CD4-positive, alpha-beta T cell treated with Interleukin-1 beta for 1 hour (primary cell): ENCODE measurements around the gene RASA3.
"Not testable (repeated sequence)": the region's sequence is repeated elsewhere in the genome, so short reads cannot be mapped to it uniquely, and the experiment has no call there.

Experiments
- DNase-seq, 2 donors: peaks; one replicate each; pipeline ENCODE4 v3.0.0-alpha.2; 2020 to 2022

Gene RASA3, protein sequence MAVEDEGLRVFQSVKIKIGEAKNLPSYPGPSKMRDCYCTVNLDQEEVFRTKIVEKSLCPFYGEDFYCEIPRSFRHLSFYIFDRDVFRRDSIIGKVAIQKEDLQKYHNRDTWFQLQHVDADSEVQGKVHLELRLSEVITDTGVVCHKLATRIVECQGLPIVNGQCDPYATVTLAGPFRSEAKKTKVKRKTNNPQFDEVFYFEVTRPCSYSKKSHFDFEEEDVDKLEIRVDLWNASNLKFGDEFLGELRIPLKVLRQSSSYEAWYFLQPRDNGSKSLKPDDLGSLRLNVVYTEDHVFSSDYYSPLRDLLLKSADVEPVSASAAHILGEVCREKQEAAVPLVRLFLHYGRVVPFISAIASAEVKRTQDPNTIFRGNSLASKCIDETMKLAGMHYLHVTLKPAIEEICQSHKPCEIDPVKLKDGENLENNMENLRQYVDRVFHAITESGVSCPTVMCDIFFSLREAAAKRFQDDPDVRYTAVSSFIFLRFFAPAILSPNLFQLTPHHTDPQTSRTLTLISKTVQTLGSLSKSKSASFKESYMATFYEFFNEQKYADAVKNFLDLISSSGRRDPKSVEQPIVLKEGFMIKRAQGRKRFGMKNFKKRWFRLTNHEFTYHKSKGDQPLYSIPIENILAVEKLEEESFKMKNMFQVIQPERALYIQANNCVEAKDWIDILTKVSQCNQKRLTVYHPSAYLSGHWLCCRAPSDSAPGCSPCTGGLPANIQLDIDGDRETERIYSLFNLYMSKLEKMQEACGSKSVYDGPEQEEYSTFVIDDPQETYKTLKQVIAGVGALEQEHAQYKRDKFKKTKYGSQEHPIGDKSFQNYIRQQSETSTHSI

DNA sequence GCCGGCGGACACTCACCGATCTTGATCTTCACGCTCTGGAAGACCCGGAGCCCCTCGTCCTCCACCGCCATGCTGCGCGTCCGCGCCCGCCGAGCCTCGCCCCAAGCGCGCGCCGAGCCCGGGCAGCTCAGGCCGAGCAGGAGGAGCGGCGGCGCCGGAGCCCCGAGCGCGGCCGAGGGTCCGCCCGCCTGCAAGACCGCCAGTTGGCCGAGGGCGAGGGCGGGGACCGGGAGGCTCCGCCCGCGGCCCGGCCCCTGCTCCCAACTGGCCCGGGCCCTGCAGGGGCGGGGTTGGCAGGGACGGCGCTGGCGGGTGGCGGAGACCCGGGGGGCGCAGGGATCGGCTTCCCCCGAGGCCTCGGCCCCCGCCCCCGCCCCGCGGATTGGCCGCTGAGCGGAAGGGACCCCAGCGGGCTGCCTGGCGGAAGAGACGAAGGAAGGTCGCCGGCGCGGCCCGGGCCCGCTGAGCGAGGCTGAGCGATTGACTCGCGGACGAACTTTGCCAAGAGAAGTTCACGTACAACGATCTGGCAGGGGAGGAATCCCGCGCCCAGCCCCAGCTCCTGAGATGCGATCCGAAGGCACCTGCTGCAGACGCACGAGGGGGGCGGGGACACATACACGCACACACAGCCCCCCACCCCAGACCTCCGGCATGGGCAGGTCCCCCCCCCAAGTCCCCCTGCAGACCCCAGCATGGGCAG, at the start of gene RASA3:
RASA3 (minus strand) TSS at position 205 of the 703 bp plus-strand sequence; CDS start at position 71, 134 bp downstream.
- peak; percentile 69 for DNase-seq

DNA sequence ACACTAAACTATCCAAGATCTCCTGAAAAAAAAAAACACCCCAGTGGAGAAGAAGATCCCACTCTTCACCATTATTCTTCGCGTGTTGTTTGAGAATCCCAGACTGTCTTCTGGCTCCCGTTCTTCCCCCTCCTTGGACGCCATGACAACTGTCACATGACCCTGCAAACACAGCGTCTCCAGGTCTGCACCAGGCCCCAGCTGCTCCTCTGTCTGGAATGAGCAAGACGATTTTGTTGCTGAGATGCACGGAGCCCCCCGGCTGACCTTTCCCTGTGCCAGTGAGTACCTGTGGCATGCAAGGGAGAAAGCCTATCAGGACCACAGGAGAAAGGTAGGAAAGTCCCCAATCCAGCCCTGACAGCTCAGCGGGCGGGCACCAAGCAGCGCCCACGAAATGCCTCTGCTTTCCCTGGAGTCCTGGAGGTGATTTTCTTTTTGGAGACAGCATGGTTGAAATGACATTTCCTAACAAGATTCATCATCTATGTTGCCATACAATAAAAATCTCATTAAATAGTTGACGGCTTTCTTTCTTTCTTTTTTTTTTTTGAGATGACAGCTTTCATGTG, 46.8 kb upstream of the RASA3 start, which contains the start of gene CFAP97D2:
CFAP97D2 (plus strand) TSS at position 171 of the 572 bp plus-strand sequence; CDS start at position 245, 74 bp downstream.
- DNase-seq = no peak

DNA sequence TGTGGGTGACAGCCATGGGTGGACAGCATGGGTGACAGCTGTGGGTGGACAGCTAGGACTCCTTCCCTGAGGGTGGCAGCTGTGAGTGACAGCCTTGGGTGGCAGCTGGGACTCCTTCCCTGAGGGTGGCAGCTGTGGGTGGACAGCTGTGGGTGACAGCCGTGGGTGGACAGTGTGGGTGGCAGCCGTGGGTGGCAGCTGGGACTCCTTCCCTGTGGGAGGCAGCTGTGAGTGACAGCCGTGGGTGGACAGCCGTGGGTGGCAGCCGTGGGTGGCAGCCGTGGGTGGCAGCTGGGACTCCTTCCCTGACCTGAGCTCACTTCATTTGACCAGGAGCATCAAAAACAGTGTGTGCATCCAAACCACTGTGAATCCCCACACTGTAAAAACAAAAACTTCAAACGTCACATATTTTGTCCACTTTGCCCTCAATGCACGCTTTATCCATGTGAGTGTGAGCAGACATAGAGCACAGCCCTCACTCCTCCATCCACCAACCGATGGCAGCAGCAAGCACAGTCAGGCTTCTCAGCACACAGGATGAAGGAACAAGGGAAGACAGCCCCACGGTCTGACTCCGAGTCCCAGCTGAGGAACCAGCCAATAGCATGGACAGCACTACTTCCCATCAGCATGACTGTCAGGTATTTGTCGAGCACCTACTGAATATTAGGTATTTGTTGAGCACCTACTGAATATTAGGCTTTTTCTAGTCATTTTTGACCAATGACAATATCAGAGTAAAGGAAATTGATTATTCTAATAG, 45.0 kb upstream of the RASA3 start:
- no peak for DNase-seq

DNA sequence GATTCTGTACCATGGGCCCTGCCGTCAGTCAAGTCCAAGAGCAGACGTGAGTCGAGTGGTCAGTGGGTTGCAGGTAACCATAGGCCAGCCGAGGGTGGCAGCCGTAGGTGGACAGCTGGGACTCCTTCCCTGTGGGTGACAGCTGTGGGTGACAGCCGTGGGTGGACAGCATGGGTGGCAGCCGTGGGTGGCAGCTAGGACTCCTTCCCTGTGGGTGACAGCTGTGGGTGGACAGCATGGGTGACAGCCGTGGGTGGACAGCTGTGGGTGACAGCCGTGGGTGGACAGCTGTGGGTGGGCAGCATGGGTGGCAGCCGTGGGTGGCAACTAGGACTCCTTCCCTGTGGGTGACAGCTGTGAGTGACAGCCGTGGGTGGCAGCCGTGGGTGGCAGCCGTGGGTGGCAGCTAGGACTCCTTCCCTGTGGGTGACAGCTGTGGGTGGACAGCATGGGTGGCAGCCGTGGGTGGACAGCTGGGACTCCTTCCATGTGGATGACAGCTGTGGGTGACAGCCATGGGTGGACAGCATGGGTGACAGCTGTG, 44.0 kb upstream of the RASA3 start:
- DNase-seq = not testable (repeated sequence)

DNA sequence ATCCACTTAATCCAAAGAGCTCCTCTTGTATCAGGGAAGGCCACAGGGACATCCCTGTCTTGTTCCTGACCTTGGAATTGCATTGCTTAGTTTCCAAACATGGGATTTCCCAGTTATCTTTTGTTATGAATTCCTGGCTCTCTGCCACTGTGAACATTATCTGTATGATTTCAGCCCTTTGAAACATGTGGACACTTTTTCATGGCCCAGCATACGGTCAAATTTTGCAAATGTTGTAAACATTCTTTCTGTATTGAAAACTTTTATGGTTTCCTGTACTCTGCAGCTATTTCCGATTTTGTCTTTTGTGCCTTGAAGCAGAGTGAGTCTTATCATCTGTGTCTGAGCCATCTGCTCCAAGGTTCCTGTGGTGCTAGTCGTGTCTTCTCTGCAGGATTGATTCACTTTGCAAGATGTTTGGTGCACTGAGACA, 42.1 kb upstream of the RASA3 start:
- no peak for DNase-seq

DNA sequence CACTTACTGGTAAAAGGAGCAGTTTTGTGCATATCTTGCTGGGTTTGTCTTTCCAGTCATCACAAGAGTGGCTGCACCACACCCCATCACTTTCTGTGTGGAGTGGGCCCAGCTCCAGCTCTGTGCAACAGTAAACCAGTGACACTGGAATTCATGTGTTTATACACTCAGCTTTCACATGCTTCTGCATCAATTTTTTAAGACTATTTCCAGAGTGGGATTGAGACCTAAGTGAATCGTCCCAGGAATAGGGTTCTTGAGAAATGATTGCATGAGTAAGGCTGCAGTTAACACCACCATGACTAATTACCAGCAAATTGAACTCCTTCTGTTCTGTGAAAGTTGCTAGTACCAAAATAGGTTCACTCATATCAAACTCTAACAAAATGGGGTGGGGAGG, 41.3 kb upstream of the RASA3 start:
- DNase-seq = no peak

DNA sequence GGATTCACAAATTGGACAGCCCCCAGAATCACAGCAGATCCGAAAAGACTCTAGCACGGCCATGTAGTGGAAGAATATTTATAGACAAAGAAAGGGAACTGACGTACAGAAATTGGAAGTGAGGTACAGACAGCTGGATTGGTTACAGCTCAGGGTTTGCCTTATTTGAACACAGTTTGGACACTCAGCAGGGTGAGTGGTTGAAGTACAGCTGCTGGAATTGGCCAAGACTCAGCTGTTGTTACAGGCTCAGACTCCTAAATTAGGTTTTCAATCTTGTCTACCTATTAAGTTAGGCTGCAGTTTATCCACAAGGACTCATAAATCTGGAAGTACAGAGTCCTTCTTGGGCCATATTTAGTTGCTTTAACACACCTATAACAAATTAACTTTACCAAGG, 40.8 kb upstream of the RASA3 start:
- no peak for DNase-seq

DNA sequence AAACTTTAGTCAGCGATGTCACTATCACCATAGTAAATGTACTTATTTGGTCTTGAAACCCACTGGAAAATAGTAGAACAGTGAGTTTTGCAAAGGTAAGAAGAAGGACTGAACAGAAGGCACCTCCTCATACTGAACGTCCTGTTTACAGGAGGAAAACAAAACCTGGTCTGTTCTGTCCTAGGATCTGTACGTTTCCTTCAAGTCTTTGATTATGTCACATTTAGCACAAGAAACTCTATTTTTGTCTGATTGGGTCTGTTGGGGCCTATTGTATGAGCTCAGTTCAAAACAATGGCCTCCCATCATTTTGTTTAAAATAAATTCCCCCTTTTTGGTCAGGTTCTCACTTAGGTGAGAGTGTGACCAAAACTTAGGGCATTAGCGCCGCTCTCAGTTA, 35.5 kb upstream of the RASA3 start:
- no peak for DNase-seq

DNA sequence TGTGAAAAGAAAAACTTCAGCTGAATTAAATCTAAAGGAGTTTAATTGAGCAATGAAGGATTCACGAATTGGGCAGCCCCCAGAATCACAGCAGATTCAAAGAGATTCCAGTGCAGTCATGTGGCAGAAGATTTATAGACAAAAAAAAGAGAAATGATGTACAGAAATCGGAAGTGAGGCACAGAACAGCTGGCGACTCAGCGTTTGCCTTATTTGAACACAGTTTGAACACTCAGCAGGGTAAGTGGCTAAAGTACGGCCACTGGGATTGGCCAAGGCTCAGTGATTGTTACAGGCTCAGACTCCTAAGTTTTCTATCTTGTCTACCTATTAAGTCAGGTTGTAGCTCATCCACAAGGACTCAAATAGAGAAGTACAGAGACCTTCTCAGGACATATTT, 35.0 kb upstream of the RASA3 start:
- peak in 1 of 2 donors; percentile 52 for DNase-seq

DNA sequence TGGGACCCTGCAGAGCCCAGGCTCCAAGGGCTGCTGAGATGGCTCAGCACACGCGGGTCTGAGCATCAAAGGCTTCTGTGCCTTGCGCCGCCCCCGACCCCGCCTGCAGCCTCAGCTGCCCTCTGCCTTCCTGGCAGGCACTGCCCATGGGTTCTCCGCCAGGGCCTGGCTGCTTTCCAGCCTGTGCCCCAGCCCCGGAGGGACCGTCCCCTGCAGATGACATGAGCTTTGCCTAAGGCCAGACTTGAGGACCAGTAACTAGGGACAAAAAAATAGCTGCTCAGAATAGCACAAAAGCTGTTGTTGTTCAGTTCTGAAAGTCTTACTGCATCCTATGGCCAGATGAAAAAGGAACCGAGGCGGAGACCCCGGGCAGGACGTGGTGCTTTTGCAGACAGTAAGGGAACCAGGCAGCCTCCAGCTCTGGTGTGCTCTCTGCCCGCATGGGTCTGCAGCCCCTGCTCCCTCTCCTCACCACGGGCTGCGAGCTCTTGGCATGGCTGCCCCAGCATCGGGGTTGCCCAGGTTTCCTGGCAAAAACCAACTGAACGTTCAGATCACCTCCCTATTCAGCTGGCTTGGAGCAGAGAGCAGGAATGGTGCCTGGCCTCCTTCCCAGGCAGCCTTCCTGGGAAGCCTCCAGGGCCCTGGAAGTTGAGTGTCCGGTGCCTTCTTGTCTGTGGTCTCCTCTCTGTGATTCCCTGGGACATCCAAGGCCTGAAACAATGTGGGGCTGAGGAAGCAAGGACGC, 34.1 kb upstream of the RASA3 start:
- DNase-seq = no peak

DNA sequence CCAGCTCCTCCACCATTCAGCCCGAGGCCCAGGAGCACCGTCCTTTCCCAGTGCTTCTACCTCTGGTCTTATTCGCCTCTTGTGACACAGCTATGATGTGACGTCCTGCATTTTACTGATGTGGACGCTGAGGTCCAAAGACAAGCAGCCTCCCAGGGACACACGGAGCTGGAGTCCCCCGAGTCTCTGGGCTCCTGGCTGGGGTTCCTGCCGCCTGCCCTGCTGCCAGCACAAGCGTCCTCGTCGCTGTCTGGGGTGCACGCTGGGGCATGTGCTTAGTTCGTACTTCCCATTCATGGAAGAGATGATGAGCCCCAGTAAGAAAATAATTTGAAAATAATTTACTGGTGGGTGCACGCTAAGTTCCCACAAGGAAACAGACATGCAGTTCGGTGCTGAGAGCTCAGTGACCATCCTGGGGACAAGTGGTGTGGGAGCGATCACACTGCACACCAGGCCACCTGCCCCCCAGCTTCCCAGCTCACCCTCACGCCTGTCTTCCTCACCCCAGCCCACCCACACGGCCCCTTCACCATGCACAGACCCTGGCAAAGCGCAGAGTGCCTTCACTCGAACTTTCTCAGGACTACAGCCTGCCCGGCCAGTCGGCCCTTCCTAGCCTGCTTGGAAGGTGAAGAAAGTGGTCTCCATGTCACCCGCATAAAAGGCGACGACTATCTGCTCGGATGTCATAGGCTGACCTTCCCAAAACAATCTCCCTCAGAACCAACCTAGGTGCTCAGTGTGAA, 32.4 kb upstream of the RASA3 start:
- no peak for DNase-seq

DNA sequence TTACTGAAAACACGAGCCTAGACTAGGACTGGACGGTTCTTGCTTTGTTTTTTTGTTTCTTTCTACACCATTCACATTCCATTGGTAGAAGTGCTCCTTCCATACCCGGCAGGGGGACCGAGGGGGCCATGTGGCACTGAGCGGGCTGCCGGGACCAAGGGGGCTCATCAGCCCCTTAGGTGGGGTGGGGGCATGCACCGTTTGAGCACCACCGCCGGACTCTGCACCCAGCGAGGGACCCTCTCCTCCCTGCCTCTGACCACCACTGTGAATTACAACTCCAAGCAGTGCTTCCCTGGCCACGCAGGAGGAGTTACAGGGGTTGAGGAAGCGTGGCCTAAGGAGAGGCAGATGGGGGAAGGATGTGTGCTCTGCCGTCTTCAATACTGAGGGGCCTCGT, 31.6 kb upstream of the RASA3 start:
- no peak for DNase-seq

DNA sequence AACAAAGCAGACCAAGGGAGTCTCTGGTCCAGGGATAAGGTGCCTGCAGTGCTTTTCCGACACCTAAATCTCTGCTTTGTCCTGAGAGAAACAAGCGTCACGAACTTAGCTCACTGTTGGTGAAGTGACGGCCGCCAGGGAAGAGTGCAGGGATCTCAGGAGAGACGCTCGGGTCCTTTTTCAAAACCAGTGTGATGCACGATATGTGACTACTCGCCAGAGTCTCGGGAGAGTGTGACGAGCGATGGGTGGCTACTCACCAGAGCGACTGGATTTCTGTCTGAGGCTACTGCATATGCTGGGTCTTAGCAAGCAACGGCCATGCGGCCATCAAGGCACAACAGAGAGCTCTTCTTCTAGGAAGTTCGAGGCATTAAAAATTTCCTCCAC, 30.1 kb upstream of the RASA3 start:
- no peak for DNase-seq

DNA sequence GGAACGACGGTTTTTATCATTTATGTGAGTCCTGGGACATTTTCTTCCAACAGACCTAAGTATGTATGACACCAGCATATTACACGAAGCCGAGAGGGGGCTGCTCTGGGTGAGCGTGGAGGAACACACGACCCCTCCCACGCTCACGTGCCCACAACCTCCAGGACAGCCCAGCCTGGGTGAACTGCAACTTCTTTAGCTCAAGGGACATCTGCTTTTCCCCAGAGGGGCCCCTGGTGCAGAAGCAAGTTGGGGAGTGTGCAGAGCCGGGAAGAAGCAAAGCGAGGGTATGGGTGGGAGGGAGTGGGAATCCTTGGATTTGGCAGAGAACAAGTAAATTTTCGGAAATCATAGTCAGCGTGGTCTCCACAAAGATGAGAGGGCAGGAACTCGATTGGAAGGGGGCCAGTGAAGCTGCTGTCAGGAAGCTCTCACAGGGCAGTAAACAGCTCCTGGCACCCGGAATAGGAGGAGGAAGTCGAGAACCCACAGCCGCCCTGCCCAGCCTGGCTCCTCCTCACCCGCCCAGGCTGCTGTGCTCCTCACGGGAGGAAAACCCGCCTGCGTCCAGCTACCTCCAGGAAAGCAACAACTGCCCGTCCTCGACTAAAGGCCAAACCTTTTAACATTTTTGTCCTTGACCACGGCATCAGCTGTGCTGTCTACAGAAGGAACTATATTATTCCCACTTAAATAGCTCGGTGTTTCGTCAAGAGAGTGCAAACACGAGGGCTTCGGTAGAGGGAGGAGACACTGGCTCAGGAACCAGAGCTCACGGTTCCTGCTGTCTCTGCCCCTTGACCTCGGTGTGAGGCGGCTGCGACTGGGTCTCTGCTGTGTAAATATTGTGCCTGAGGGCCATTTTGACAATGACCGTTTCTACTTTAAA, 29.5 kb upstream of the RASA3 start:
- DNase-seq = peak; percentile 50 to 52

DNA sequence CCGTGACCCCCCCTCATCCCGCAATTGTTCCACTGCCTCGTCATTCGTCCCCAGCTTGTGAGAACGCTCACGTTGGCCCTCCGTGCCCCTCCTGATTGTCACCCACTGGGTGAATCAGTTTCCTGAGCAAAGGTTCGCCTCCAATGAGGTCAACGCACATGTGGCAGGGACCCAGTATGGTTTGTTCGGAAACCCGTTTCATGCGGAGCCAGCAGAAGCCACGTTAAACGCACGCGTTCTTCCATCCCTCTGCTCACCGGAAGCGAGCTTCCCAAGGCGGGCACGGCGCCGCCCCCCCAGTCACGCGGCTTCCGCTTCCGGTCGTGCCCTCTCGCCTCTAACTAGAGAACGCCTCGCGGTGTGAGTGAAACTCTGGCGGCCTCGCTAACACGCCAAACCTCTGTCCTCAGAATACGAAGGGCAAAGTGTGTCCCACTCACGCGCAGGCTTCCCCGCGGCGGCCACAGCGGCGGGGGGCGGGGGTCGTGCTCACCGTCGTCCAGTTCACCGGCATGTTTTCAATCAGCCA, 28.7 kb upstream of the RASA3 start:
- no peak for DNase-seq

DNA sequence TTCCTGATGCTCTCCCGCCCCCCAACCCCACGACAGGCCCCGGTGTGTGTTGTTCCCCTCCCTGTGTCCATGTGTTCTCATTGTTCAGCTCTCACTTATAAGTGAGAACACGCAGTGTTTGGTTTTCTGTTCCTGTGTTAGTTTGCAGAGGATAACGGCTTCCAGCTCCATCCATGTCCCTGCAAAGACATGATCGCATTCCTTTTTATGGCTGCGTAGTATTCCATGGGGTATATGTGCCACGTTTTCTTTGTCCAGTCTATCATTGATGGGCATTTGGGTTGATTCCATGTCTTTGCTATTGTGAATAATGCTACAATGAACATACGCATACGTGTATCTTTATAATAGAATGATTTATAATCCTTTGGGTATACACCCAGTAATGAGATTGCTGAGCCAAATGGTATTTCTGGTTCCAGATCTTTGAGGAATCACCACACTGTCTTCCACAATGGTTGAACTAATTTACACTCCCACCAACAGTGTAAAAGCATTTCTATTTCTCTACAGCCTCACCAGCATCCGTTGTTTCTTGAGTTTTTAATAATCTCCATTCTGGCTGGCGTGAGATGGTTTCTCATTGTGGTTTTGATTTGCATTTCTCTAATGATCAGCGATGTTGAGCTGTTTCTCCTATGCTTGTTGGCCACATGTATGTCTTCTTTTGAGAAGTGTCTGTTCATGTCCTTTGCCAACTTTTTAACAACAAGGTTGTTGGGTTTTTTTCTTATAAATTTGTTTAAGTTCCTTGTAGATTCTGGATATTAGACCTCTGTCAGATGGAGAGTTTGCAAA, 26.6 kb upstream of the RASA3 start:
- DNase-seq = not testable (repeated sequence)

DNA sequence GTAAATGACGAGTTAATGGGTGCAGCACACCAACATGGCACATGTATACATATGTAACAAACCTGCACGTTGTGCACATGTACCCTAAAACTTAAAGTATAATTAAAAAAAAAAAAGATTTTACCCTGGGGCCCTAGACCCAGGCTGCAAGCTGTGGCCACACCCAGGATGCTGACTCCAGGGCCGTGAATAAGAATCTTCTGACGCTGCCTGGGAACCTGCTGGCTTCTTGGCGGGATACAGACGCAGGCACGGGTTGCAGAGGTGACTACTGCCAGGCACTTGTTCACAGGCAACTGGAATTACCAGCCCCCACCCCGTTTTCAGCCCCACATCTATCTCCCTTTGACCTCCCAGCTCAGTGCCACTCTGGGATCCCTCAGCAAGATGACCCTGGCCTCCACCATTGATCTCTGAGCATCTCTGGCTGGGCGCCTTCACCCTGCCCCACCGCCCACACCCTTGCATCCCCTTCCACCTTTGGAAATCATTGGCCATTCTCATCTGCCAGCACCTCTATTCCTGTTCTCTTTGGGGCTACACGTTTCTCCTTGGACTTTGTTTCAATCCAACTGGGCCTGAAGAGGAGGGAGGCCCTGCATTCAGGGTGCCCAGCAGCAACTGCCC, 25.6 kb upstream of the RASA3 start:
- DNase-seq = no peak
